Adrenal gland (tissue), 12 donors: ENCODE measurements around the gene IMPDH1. TPM values are rescaled to one million over a fixed set of nuclear protein-coding genes. Genes with fewer than 3 reads are reported as not detected.

ENCODE experiments used
- DNase-seq, 7 donors: peaks; one replicate each; pipeline ENCODE4 v3.0.0-alpha.2; 2019 to 2020
- H3K27ac ChIP-seq, 5 donors: fragments of 200-600 bp; sonication (generic) in 4 of 5; 1 replicate in 3 of 5; 2 replicates in 2 of 5; pipeline versions ENCODE4 v1.5.1 to v1.8.0; 2016 to 2020; ENCODE audit warnings: mild to moderate bottlenecking in 1 of 5
- H3K27me3 ChIP-seq: fragments of 200-600 bp; 2 replicates; pipeline ENCODE4 v1.8.0; 2021
- H3K36me3 ChIP-seq, 2 donors: fragments of 200-600 bp; replicated peaks in 1 of 2; 1 replicate in 1 of 2; 2 replicates in 1 of 2; pipeline versions ENCODE4 v1.5.1 to v1.8.0; 2018 to 2022
- H3K4me1 ChIP-seq, 2 donors: fragments of 200-600 bp; replicated peaks in 1 of 2; 1 replicate in 1 of 2; 2 replicates in 1 of 2; pipeline versions ENCODE4 v1.5.1 to v1.8.0; 2018 to 2021
- H3K4me3 ChIP-seq, 4 donors: fragments of 200-600 bp; sonication (generic) in 3 of 4; one replicate each; pipeline ENCODE4 v1.5.1; 2016 to 2018
- H3K9me3 ChIP-seq, 3 donors: fragments of 200-600 bp; sonication (generic) in 1 of 3; replicated peaks in 1 of 3; 1 replicate in 2 of 3; 2 replicates in 1 of 3; pipeline versions ENCODE4 v1.5.1 to v1.8.0; 2016 to 2021
- CTCF ChIP-seq, 6 experiments: fragments of 450-650 bp in 4 of 6; fragments of 200-600 bp in 2 of 6; sonication (generic) in 1 of 6; IDR thresholded peaks; 1 replicate in 5 of 6; 2 replicates in 1 of 6; pipeline versions ENCODE4 v1.5.1 to v1.8.0; 2016 to 2021; ENCODE audit warnings: antibody characterized with exemption in 6 of 6, mild to moderate bottlenecking in 2 of 6, moderate library complexity in 1 of 6
- POLR2A ChIP-seq, 2 donors: fragments of 450-650 bp; IDR thresholded peaks; one replicate each; pipeline ENCODE4 v1.6.1; 2017; ENCODE audit warnings: antibody characterized with exemption in 2 of 2, mild to moderate bottlenecking in 2 of 2, moderate library complexity in 1 of 2
- WGBS, 4 donors: extraction: QIAGEN DNeasy Blood & Tissue Kit in 2 of 4; methylation state at CpG; one replicate each; pipeline versions ENCODE4 v1.1.5 to v1.1.7; 2013 to 2017; 5-methylcytosine and 5-hydroxymethylcytosine counted together
- intact Hi-C, 2 donors: fragments of 100-400 bp; cut with DNase I; formaldehyde crosslinking; loops; one replicate each; pipeline versions ENCODE4 v1.14.1 to v1.15.0; 2022 to 2023
- polyA plus RNA-seq, 3 donors: library from polyadenylated mRNA; stranded (reverse); fragments of 200-250 nt in 2 of 3; fragments of 350-450 nt in 1 of 3; fragmentation: Illumina TruSeq in 1 of 3; extraction: RNeasy Lipid Tissue Mini Kit (QIAGEN cat#74804) in 1 of 3; gene quantifications; one replicate each; pipeline ENCODE4 v1.2.3, GENCODE V29; 2013 to 2014
- total RNA-seq, 9 donors: library from RNA; depleted of rRNA in 4 of 9; stranded (reverse); fragments of >200 nt in 4 of 9; fragments of 120-200 nt in 1 of 9; fragmentation: NEBNext Ultra II Directional in 1 of 9; extraction: Animal tissue kit (Norgen Biotek cat#: 25700) in 1 of 9; gene quantifications; one replicate each; pipeline versions ENCODE4 v1.1.0 to v1.2.4, GENCODE V29; 2013 to 2023
- donor health status: healthy with polysubstance abuse.
- donor health status: Bipolar disorder and iron deficiency.
- donor health status: DM: yes; HTN: yes; CAD: no.
- donor health status: DM: no; HTN: no; CAD: no.
- donor health status: DM: no; HTN: no; CAD: no.
- donor health status: DM: yes; HTN: yes; CAD: no.

IMPDH1 gene
- total and polyA plus RNA-seq, 12 donors = 11.8 to 52.4 (median 32.4) TPM

DNA sequence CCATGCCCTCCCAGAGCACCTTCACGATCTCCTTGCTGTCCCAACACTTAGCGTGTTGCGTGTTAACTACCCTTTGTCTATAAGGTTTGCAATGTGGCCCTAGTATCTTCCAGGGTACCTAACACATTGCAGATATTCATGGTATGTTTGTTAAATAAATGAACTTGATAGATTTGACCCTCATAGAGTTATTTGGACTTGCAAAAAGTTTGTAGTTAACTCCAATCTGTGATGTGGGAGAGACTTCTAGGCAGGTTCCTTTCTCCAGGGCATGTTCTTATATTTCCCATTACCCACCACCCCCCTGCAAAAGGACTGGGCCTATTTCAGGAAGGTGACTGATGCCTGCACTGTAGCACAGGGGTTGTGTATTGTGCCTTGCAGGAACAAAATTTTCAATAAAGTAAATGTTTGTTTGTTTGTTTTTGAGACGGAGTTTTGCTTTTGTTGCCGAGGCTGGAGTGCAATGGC lies 46.5 kb upstream of the IMPDH1 start:
- Histone ChIP-seq H3K36me3 (no peaks in the 10 kb centered on the region), H3K4me1 (peaks cover 14 to 30% of the 10 kb centered on the region in 2 donors), H3K27me3 (no peaks in the 10 kb centered on the region), H3K4me3 (peak overlapping the region in 3 of 4 donors; percentile 53 to 82 (median 62)), H3K27ac (peak overlapping the region in 2 of 5 donors; percentile 94 to 95), H3K9me3 (no peaks in the 10 kb centered on the region)
- TF ChIP-seq CTCF (IDR thresholded peaks at IDR 0.05) = no peak
- TF ChIP-seq POLR2A (IDR thresholded peaks at IDR 0.05) = no peak
- intact Hi-C loops = no loop called here
- DNase-seq = no peak
- 9 to 11% (median 10%) methylated on average over 5 of the region's 5 CpGs for WGBS, 4 donors

DNA sequence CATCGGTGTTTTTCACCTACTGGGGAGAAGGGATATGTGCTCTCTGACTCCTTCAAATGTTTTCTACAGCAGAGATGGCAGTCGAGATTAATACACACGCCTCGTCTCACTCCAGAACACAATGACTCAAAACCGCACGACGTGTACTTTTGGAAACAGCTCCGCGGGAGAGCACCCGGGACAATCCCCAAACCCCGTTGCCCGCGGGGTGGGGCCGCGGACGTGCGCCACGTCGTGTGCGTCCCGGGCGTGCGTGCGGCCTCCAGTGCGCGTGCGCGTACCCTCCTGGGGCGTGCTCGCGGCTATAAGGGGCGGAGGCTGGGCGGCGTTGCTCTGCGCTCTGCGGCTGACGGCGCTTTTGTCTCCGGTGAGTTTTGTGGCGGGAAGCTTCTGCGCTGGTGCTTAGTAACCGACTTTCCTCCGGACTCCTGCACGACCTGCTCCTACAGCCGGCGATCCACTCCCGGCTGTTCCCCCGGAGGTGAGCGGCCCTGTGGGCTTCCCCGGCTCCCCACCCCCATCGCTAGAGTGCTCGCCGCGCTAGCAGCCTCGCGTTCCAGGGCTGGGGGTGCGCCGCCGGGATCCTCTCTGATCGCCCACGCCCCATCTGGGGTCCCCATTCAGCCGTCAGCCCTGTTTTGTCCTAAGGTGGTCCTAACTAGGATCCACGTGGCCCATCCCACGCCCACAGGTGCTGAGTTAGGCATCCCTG lies 45.9 kb upstream of the IMPDH1 start, which contains the start of gene HILPDA:
TSS of gene HILPDA (plus strand) at position 336 of the 712 bp plus-strand sequence. CDS start 1,391 bp downstream, outside the sequence.
- Histone ChIP-seq H3K27ac (peak within 1 kb of the TSS; percentile 67 to 95 (median 80)), H3K36me3 (no peaks in the 10 kb centered on the region), H3K4me3 (peak within 1 kb of the TSS in 3 of 4 donors; percentile 53 to 82 (median 62)), H3K4me1 (peaks cover 14 to 30% of the 10 kb centered on the region in 2 donors), H3K27me3 (no peaks in the 10 kb centered on the region), H3K9me3 (no peaks in the 10 kb centered on the region)
- WGBS, 4 donors = 0 to 1% (median 0%) methylated on average over 27 to 64 of the region's 64 CpGs
- TF ChIP-seq POLR2A (IDR thresholded peaks at IDR 0.05) (peak; percentile 62 to 84), CTCF (IDR thresholded peaks at IDR 0.05) (peak in 2 of 6 experiments; percentile 4 to 5)
- peak; percentile 93 to 94 (median 94) for DNase-seq
- intact Hi-C loops = no loop called here

GRCh38 chr7:128454808-128455542 lies 45.2 kb upstream of the IMPDH1 start:
- 45 to 53% (median 48%) methylated on average over 23 to 25 of the region's 25 CpGs for WGBS, 4 donors
- no peaks in the 10 kb centered on the region for H3K36me3 ChIP-seq
- H3K9me3 ChIP-seq = no peaks in the 10 kb centered on the region
- peak overlapping the region; percentile 67 to 95 (median 80) for H3K27ac ChIP-seq
- H3K27me3 ChIP-seq = no peaks in the 10 kb centered on the region
- peak in 2 of 7 donors; percentile 19 to 59 for DNase-seq
- peak overlapping the region in 2 of 4 donors; percentile 62 to 82 for H3K4me3 ChIP-seq
- TF ChIP-seq CTCF (IDR thresholded peaks at IDR 0.05) (peak in 4 of 6 experiments; percentile 2 to 42 (median 14)), POLR2A (IDR thresholded peaks at IDR 0.05) (no peak)
- intact Hi-C loops = no loop called here
- H3K4me1 ChIP-seq = peaks cover 14 to 30% of the 10 kb centered on the region in 2 donors
